HepG2 (cell line): Measurements from ENCODE around the gene VSIG2. TPM values are rescaled to one million over a fixed set of nuclear protein-coding genes. Genes with fewer than 3 reads are reported as not detected.

Experiments used
- GATA4 ChIP-seq: sonication (generic); IDR thresholded peaks from 2 replicates; pipeline ENCODE4 v1.6.1; 2016; ENCODE audit warnings: antibody characterized with exemption, low read depth, borderline replicate concordance
- MED1 ChIP-seq: sonication (generic); formaldehyde crosslinking; IDR thresholded peaks from 2 replicates; pipeline ENCODE4 v1.4.0; 2020; ENCODE audit warnings: missing genetic modification reagents
- XBP1 ChIP-seq: sonication (generic); formaldehyde crosslinking; IDR thresholded peaks from 2 replicates; pipeline ENCODE4 v1.5.0; 2020; ENCODE audit warnings: missing genetic modification reagents
- ZMYM2 ChIP-seq: sonication (generic); formaldehyde crosslinking; IDR thresholded peaks from 2 replicates; pipeline ENCODE4 v1.8.0; 2022; ENCODE audit warnings: mild to moderate bottlenecking, missing genetic modification reagents
- polyA plus RNA-seq, 8 experiments: library from polyadenylated mRNA; depleted of rRNA in 3 of 8; stranded (reverse) in 7 of 8; unstranded in 1 of 8; fragments of >200 nt; fragmentation: Illumina TruSeq in 4 of 8; extraction: Trizol in 4 of 8; gene quantifications; 2 replicates each; pipeline versions ENCODE4 v1.2.1 to v1.2.3, GENCODE V29; 2011 to 2016; ENCODE audit warnings: low read depth in 4 of 8, missing spikeins in 1 of 8, mixed read lengths in 1 of 8; ENCODE audit not compliant: insufficient read depth in 1 of 8
- total RNA-seq, 5 experiments: library from RNA; depleted of rRNA; stranded (reverse); fragments of >200 nt; fragmentation: Illumina TruSeq; extraction: Trizol; gene quantifications; 2 replicates each; pipeline ENCODE4 v1.2.3, GENCODE V29; 2016; ENCODE audit warnings: low read depth in 1 of 5
- TF ChIP-seq, protein P1 (sequence below): sonication (generic); formaldehyde crosslinking; IDR thresholded peaks from 2 replicates; pipeline ENCODE4 v1.4.0; 2020; ENCODE audit warnings: mild to moderate bottlenecking, missing genetic modification reagents
- TF ChIP-seq, protein P2 (sequence below): sonication (generic); formaldehyde crosslinking; IDR thresholded peaks from 2 replicates; pipeline ENCODE4 v1.5.0; 2020; ENCODE audit warnings: missing genetic modification reagents
- TF ChIP-seq, protein P3 (sequence below): IDR thresholded peaks from 2 replicates; pipeline ENCODE4 v1.6.1; 2016
- TF ChIP-seq, protein P4 (sequence below): sonication (generic); formaldehyde crosslinking; IDR thresholded peaks from 2 replicates; pipeline ENCODE4 v1.5.1; 2020; ENCODE audit warnings: missing genetic modification reagents, mild to moderate bottlenecking, borderline replicate concordance
- TF ChIP-seq, protein P5 (sequence below): sonication (generic); formaldehyde crosslinking; conservative IDR thresholded peaks from 2 replicates; pipeline ENCODE4 v1.4.0; 2020; ENCODE audit warnings: mild to moderate bottlenecking, missing genetic modification reagents, moderate library complexity
- TF ChIP-seq, protein P6 (sequence below): sonication (generic); formaldehyde crosslinking; conservative IDR thresholded peaks from 2 replicates; pipeline ENCODE4 v1.5.0; 2020; ENCODE audit warnings: missing genetic modification reagents

The VSIG2 gene
- total and polyA plus RNA-seq, 2 of the 13 experiments (the other 11 are each of a cell fraction or from before 2014, with no cell fraction given) = 0.80 to 2.7 TPM

DNA sequence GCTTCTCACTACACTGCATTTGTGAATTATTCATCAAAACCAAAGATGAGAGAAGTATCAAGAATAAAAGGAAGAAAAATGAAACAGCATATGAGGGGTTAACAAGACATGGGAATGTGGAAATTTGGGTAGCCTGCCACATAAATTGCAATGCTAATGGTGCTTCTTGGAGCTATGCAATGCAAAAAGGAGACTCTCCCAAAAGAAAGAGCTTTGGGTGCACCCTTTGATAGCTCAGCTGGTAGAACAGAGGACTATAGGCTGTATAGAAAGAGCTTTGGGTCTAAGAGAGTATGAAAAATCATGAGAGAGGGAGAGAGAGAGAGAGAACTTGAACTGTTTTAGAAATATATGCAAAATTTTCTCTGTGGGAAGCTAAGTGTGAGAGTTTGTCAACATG is 52.0 kb downstream of the VSIG2 start (continued):
- TF ChIP-seq, protein P1, sequence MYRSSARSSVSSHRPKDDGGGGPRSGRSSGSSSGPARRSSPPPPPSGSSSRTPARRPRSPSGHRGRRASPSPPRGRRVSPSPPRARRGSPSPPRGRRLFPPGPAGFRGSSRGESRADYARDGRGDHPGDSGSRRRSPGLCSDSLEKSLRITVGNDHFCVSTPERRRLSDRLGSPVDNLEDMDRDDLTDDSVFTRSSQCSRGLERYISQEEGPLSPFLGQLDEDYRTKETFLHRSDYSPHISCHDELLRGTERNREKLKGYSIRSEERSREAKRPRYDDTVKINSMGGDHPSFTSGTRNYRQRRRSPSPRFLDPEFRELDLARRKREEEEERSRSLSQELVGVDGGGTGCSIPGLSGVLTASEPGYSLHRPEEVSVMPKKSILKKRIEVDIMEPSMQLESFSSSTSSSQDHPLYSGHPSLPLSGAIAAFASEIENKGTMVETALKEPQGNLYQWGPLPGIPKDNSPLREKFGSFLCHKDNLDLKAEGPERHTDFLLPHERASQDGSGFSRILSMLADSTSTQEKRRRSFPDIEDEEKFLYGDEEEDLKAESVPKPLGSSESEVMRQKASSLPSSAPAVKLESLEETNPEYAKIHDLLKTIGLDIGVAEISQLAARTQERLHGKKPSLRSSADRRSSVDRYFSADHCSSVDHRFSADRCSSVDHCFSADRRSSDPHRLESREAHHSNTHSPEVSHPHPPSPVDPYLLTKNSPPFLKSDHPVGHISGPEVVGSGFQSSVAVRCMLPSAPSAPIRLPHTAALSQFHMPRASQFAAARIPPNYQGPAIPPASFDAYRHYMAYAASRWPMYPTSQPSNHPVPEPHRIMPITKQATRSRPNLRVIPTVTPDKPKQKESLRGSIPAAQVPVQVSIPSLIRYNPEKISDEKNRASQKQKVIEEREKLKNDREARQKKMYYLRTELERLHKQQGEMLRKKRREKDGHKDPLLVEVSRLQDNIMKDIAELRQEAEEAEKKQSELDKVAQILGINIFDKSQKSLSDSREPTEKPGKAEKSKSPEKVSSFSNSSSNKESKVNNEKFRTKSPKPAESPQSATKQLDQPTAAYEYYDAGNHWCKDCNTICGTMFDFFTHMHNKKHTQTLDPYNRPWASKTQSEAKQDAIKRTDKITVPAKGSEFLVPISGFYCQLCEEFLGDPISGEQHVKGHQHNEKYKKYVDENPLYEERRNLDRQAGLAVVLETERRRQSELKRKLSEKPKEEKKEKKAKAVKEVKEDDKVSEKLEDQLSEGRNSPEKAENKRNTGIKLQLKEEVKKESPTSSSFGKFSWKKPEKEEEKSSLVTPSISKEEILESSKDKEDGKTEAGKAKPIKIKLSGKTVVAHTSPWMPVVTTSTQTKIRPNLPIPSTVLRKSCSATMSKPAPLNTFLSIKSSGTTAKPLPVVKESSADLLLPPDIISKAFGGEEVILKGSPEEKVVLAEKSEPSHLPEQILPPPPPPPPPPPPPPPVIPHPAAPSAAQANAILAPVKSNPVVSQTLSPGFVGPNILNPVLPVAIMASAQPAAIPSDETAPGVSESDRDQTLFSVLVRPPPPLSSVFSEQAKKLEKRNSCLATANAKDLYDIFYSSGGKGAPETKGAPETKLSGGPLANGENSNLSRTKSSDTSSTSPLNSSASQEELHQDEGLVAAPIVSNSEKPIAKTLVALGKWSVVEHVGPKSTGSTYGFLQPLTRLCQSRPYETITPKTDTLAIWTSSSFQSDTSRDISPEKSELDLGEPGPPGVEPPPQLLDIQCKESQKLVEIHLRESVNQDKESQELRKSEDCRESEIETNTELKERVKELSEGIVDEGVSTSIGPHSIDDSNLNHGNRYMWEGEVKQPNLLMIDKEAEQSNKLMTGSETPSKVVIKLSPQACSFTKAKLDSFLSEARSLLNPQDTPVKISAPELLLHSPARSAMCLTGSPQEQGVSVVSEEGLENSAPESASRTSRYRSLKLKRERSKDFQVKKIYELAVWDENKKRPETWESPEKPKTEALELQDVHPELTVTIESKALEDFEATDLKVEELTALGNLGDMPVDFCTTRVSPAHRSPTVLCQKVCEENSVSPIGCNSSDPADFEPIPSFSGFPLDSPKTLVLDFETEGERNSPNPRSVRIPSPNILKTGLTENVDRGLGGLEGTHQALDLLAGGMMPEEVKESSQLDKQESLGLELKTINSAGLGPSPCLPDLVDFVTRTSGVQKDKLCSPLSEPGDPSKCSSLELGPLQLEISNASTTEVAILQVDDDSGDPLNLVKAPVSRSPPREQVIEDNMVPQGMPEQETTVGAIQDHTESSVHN = no peak
- TF ChIP-seq, protein P2, sequence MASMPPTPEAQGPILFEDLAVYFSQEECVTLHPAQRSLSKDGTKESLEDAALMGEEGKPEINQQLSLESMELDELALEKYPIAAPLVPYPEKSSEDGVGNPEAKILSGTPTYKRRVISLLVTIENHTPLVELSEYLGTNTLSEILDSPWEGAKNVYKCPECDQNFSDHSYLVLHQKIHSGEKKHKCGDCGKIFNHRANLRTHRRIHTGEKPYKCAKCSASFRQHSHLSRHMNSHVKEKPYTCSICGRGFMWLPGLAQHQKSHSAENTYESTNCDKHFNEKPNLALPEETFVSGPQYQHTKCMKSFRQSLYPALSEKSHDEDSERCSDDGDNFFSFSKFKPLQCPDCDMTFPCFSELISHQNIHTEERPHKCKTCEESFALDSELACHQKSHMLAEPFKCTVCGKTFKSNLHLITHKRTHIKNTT (CRISPR knock-in tag) = no peak
- TF ChIP-seq, protein P3, sequence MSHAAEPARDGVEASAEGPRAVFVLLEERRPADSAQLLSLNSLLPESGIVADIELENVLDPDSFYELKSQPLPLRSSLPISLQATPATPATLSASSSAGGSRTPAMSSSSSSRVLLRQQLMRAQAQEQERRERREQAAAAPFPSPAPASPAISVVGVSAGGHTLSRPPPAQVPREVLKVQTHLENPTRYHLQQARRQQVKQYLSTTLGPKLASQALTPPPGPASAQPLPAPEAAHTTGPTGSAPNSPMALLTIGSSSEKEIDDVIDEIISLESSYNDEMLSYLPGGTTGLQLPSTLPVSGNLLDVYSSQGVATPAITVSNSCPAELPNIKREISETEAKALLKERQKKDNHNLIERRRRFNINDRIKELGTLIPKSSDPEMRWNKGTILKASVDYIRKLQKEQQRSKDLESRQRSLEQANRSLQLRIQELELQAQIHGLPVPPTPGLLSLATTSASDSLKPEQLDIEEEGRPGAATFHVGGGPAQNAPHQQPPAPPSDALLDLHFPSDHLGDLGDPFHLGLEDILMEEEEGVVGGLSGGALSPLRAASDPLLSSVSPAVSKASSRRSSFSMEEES (CRISPR knock-in tag) = no peak
- TF ChIP-seq, protein P4, sequence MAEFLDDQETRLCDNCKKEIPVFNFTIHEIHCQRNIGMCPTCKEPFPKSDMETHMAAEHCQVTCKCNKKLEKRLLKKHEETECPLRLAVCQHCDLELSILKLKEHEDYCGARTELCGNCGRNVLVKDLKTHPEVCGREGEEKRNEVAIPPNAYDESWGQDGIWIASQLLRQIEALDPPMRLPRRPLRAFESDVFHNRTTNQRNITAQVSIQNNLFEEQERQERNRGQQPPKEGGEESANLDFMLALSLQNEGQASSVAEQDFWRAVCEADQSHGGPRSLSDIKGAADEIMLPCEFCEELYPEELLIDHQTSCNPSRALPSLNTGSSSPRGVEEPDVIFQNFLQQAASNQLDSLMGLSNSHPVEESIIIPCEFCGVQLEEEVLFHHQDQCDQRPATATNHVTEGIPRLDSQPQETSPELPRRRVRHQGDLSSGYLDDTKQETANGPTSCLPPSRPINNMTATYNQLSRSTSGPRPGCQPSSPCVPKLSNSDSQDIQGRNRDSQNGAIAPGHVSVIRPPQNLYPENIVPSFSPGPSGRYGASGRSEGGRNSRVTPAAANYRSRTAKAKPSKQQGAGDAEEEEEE (CRISPR knock-in tag) = no peak
- TF ChIP-seq ZMYM2 (CRISPR knock-in tag) (no peak), XBP1 (CRISPR knock-in tag) (no peak), MED1 (no peak), GATA4 (no peak)
- TF ChIP-seq, protein P5, sequence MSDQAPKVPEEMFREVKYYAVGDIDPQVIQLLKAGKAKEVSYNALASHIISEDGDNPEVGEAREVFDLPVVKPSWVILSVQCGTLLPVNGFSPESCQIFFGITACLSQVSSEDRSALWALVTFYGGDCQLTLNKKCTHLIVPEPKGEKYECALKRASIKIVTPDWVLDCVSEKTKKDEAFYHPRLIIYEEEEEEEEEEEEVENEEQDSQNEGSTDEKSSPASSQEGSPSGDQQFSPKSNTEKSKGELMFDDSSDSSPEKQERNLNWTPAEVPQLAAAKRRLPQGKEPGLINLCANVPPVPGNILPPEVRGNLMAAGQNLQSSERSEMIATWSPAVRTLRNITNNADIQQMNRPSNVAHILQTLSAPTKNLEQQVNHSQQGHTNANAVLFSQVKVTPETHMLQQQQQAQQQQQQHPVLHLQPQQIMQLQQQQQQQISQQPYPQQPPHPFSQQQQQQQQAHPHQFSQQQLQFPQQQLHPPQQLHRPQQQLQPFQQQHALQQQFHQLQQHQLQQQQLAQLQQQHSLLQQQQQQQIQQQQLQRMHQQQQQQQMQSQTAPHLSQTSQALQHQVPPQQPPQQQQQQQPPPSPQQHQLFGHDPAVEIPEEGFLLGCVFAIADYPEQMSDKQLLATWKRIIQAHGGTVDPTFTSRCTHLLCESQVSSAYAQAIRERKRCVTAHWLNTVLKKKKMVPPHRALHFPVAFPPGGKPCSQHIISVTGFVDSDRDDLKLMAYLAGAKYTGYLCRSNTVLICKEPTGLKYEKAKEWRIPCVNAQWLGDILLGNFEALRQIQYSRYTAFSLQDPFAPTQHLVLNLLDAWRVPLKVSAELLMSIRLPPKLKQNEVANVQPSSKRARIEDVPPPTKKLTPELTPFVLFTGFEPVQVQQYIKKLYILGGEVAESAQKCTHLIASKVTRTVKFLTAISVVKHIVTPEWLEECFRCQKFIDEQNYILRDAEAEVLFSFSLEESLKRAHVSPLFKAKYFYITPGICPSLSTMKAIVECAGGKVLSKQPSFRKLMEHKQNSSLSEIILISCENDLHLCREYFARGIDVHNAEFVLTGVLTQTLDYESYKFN = no peak
- TF ChIP-seq, protein P6, sequence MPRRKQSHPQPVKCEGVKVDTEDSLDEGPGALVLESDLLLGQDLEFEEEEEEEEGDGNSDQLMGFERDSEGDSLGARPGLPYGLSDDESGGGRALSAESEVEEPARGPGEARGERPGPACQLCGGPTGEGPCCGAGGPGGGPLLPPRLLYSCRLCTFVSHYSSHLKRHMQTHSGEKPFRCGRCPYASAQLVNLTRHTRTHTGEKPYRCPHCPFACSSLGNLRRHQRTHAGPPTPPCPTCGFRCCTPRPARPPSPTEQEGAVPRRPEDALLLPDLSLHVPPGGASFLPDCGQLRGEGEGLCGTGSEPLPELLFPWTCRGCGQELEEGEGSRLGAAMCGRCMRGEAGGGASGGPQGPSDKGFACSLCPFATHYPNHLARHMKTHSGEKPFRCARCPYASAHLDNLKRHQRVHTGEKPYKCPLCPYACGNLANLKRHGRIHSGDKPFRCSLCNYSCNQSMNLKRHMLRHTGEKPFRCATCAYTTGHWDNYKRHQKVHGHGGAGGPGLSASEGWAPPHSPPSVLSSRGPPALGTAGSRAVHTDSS (CRISPR knock-in tag) = no peak
